ENCODE data around the gene GRID1.

Gene GRID1

DNA sequence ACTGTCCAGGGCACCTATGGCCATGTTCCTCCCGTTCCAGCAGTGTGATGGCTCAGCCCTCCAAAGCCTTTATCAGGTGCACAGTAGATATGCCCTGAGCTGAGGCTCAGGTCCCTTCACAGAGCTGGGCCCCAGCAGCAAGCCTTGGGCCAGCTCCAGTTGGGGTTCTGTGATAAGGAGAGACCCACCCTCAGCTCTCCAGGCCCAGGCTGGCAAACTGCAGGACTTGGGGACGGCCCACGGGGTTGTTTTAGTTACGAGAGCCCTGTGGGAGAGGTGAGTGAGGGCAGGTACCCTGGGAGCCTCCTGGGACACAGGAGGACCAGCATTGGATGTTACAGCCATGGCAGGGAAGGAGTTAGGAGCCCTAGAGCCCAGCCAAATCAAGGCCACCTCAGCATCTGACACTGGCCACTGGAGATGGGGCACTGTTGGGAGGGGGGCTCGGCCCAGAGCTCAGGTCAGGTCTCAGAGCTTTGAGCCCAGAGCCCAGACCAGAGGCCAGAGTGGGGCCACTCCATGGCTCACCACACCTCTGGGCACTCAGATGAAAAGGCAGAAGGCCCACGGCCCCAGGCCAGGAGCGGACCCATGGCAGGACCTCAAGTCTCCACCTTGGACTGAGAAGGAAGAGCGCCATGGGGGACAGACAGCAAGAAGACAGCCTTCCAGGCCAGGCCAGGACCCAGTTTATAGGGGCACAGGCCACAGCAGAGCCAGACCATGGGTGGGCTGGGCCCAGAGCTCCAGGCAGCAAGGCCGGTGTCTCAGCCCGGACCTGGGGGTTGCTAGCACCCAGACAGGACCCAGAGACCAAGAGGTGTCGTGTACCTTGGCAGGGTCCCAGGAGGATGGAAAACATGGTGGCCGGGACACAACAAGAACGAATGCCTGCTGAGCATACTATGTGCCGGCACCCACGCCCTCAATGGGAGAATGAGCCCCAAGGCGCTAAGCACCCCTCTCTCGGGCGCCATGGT, 12.8 kb downstream of the GRID1 start:
- DNase-seq: no peak

GRCh38 chr10:86350897-86351296, 15.7 kb downstream of the GRID1 start:
- no peak for DNase-seq

DNA sequence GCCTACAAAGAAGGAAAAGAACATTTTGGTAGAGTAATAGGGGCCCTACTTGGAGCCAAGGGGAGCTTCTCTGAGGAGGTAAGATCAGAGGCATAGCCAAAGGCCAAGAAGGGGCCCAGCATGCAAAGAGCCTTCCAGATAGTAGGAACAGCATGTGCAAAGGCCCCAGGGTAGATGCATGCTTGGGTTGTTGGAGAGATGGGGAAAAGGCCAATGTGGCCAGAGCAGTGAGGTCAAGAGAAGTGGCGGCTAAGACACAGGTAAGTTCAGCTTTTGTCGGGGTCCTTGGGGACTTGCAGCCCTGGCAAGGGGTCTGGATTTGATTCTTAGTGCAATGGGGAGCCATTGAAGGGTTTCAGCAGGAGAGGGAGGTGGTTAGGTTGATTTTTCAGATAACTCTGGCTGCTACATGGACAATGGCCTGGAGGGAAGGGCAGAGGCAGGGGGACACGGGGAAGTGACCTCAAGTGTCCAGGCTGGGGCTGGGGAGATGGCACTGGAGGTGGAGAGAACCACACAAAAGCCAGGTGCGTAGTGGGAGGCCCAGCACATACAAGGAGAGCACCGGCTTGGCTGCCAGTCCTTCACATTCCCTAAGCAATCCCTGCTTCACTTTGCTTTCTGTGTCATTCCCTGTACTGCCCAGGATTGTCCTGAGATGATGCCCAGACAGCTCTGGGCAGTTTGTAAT, 16.5 kb downstream of the GRID1 start:
- no peak for DNase-seq

- DNase-seq: no peak
Observed at GRCh38 chr10:86349474-86349873, 17.1 kb downstream of the GRID1 start.

DNA sequence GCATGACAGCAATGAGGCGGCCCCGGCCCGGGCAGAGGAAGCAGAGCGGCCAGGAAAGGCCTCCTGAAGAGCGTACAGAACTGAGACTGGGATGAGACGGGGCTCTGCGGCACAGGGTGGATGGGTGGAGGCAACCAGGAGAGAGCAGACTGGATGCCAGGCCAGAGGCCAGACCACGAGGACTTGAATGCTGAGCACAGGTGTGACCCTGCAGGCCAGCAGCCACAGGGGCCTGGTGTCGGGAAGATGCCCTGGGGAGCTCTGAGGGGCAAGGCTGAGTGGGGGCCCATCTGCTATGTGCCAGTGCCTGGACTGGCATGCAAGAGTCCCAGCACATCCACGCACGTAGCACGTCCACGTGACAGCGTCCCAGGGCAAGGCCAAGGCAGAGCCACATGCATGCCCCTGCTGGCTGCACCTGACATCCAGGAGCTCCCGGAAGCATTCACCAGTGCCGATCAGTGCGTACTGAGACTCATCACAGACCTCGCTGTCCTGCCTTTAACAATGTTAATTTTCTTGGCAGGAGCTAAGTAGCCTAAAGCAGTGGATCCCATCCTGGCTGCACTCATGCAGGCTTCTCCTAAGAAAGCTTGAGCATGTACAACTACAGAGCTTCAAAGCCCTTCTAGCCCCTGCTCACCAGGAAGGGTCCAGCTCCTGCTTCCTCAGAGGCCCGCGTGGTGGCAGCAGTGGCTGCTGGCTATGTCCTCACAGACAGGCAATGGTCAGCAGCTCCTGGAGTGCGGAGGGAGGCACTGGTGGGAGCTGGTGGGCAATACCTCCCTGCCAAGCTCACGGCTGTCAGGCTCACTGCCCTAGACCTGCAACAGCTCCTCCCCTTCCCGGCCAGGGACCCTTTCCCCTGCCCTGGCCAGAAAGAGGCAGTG, 18.0 kb downstream of the GRID1 start:
- no peak for DNase-seq

- DNase-seq: no peak
Observed at GRCh38 chr10:86347856-86348255, 18.7 kb downstream of the GRID1 start.

GRCh38 chr10:86346799-86347665, 19.6 kb downstream of the GRID1 start:
- no peak for DNase-seq

- no peak for DNase-seq
Observed at GRCh38 chr10:86345859-86346798, 20.5 kb downstream of the GRID1 start.

DNA sequence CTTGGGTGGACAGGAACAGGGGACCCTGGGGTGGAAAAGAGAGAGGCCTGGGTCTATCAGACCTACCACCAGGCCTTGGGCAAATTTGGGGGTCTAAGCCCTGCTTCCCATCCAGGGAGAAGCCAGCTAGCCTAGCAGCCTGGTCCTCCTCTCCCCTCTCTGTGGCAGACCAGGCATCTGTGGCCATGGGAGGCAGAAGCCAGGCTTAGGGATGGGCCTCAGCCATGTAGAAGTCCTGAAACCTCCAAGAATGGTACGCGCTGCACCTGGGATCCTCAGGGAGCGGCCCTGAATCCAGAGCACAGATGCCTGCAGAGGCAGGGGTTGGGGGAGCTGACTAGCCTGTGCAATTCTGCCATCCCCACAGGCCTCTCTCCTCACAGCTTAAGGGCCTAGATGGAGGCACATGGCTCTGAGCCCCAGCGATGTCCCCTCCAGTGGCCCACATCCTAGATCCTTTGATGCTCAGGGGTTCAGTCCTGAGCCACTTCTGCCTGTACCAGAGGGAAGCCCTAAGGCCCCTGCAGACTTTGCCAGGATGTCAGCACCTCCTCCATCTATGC, 21.2 kb downstream of the GRID1 start:
- DNase-seq: no peak

DNA sequence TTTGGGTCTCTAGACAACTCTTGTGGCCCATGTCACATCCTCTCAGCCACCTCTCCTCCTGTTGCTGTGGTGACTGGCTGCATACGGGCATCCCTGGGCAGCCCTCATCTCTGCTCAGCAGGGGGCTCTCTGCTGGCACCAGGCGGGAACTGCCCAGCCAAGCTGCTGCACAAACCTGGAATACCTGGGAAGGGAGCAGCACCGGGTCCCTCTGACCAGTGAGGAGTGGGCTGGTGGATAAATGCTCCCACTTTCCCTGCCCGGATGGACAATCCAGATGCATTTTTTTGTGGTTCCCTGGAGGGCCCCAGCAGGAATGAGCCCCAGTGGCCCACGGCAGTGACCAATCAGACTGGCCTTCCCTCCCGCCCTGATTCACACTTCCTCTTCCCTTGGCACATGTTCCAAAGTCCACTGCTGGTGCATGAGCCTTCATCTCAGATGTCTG, 21.9 kb downstream of the GRID1 start:
- DNase-seq: no peak

- no peak for DNase-seq
Observed at GRCh38 chr10:86344281-86344680, 22.3 kb downstream of the GRID1 start.

GRCh38 chr10:86343761-86344160, 22.8 kb downstream of the GRID1 start:
- DNase-seq: no peak

- DNase-seq: no peak
Observed at GRCh38 chr10:86342111-86342863, 24.3 kb downstream of the GRID1 start.

DNA sequence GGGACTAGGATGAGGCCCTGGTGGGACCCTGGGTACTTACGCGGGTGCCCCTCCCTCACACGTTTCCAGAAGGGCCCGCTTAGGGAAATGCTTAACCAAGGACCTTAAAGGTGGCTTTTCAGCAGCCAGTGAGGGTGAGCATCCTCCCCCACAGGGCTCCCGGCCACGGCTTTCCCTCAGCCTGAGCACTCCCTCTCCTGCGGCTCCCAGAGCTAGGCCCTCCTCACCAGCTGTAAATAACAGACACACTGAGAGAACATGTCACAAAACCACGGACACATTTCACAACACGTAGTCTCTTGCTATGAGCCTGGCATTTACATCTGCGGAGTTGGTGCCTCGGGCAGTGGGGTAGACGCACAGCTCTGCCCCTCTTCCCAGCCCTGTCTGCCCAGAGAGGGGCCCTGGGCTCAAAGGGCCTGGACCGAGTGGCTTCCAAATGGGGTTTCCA, 25.2 kb downstream of the GRID1 start:
- DNase-seq: no peak

- DNase-seq: no peak
Observed at GRCh38 chr10:86340991-86341260, 25.7 kb downstream of the GRID1 start.

DNA sequence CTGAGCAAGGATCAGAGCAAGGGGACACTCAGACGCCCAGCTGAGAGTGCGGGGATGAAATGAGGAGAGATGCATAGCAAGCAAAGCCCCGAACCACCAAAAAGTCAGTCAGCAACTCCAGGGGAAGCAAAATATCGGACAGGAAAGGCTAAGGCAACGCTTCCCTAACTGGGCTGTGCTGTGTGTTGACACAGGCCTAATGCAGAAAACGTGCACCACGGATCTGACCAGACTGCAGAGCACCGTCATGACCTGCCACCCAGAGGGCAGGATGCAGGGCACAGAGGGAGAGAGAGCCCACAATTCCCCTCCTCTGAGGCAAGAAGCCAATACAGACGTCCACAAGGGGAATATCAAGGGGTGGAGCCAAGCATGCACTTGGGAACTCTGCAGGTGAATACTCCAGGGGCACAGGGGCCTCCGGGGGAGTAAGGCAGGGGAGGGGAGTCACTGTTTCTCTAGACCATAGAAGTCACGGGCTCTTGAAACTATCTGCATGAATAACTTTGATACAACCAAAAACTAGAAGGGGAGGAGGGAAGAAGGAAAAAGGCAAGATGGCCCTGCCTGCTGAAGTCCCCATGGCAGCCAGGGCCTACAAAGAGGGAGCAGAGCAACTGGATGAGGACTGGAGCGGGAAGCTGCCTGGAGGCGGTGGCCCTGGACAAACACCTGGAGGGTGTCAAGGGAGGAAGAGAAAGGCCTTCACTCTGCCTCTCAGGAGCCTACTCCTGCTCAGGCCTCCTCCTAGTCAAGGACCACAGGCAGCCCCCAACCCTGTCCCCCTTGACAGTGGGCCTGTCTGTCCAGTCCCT, 26.2 kb downstream of the GRID1 start:
- no peak for DNase-seq

DNA sequence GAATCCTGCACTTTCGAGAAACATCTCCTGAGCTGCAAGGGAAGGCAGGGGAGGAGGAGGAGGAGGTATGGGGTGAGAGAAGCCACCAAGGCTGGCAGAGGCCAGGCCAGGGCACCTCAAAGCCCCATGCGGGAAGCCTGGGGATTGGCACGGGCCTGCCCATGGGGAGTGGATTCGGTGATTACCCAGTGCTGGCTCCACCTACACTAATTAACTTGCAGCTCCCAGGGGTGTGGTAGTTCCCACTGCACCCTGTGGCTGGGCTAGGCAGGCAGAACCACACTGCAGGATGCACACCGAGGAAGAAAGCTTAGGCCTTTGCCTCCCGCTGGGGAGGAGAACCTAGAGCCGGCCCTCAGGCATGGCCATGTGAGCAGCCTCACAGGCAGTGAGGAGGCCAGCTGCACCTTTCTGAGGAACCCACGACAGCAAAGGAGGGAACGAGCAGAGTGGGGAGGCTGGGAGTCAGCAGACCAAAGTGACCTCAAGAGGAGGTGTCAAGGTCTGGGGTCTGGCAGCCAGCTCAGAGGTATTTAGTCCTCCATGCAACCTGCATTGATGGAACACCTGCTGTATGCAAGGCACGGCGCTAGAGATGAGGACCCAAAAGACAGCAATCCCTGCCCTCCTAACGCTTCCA, 27.2 kb downstream of the GRID1 start:
- no peak for DNase-seq

GRCh38 chr10:86337121-86337601, 29.4 kb downstream of the GRID1 start:
- DNase-seq: no peak

Measured in stimulated activated CD8-positive, alpha-beta memory T cell treated with anti-CD3 and anti-CD28 coated beads, Interleukin-4, amount 100 ng/mL, for 48 hours (primary cell).